ENCODE results near the gene MINDY4.

- no peak for TF ChIP-seq JUND (IDR thresholded peaks at IDR 0.05; ENCODE audit: low read depth, low read length)
- no peak for TF ChIP-seq ESRRA (IDR thresholded peaks at IDR 0.05; ENCODE audit: low read length)
These were observed 139.3 kb downstream of the MINDY4 start for GRCh38 chr7:30910411-30911073.
